OCI-LY7 (cell line): ENCODE data around the gene CFAP70. TPM values are rescaled to one million over a fixed set of nuclear protein-coding genes. Genes with fewer than 3 reads are reported as not detected.

ENCODE experiments used
- BruUV-seq: library from RNA; stranded (reverse); fragments of 400-500 nt; replicated peaks from 2 replicates; lab custom pipeline; 2021; lab: Mats Ljungman, UMichigan
- CTCF ChIA-PET: fragments of 300-600 bp; sonication (Branson Sonifier 250); formaldehyde crosslinking; loops from one replicate; lab custom pipeline; 2022; ENCODE audit warnings: antibody characterized with exemption; ENCODE audit not compliant: unreplicated experiment; lab: Charles Lee
- POLR2A ChIA-PET: fragments of 300-600 bp; sonication (Branson Sonifier 250); formaldehyde crosslinking; loops from one replicate; lab custom pipeline; 2022; ENCODE audit warnings: antibody characterized with exemption; lab: Charles Lee
- DNase-seq: peaks from one replicate; pipeline ENCODE4 v3.0.0-alpha.2; 2015; ENCODE audit warnings: low spot score
- H2AFZ ChIP-seq: fragments of 200-600 bp; sonication (generic), shearing (Covaris generic); 2 replicates; pipeline ENCODE4 v1.6.1; 2014; ENCODE audit warnings: mild to moderate bottlenecking, antibody characterized with exemption, low read length, moderate library complexity
- H3K27ac ChIP-seq: fragments of 200-600 bp; sonication (generic); 2 replicates; pipeline ENCODE4 v1.5.1; 2014; ENCODE audit warnings: mixed run types, low read depth, mild to moderate bottlenecking, moderate library complexity, low read length, inconsistent platforms; ENCODE audit not compliant: poor library complexity, severe bottlenecking
- H3K36me3 ChIP-seq: fragments of 200-600 bp; sonication (generic); 2 replicates; pipeline ENCODE4 v1.6.1; 2014; ENCODE audit warnings: mild to moderate bottlenecking, antibody characterized with exemption, low read length, moderate library complexity, mixed read lengths; ENCODE audit not compliant: insufficient read depth
- H3K4me1 ChIP-seq: fragments of 200-600 bp; sonication (generic); 2 replicates; pipeline ENCODE4 v1.5.1; 2014; ENCODE audit warnings: mild to moderate bottlenecking, low read length; ENCODE audit not compliant: insufficient read depth, poor library complexity, severe bottlenecking
- H3K4me2 ChIP-seq: fragments of 200-600 bp; sonication (generic); 2 replicates; pipeline ENCODE4 v1.6.1; 2014; ENCODE audit warnings: mild to moderate bottlenecking, low read length
- H3K4me3 ChIP-seq: fragments of 200-600 bp; sonication (generic); 2 replicates; pipeline ENCODE4 v1.5.1; 2014; ENCODE audit warnings: mild to moderate bottlenecking, low read depth, low read length; ENCODE audit not compliant: poor library complexity, severe bottlenecking
- H3K79me2 ChIP-seq: fragments of 200-600 bp; sonication (generic); 2 replicates; pipeline ENCODE4 v1.6.1; 2016; ENCODE audit warnings: low read depth, mild to moderate bottlenecking, low read length, moderate library complexity, mixed read lengths; ENCODE audit not compliant: insufficient read depth
- H3K9me2 ChIP-seq: fragments of 200-600 bp; sonication (generic); 2 replicates; pipeline ENCODE4 v1.6.1; 2016; ENCODE audit warnings: mild to moderate bottlenecking, low read length, mixed read lengths; ENCODE audit not compliant: insufficient read depth
- H3K9me3 ChIP-seq: fragments of 200-600 bp; sonication (generic); 2 replicates; pipeline ENCODE4 v1.6.1; 2014; ENCODE audit warnings: mild to moderate bottlenecking, mixed run types, low read length, mixed read lengths
- H4K20me1 ChIP-seq: fragments of 200-600 bp; sonication (generic); 2 replicates; pipeline ENCODE4 v1.6.1; 2014; ENCODE audit warnings: mild to moderate bottlenecking, antibody characterized with exemption, low read length, moderate library complexity, mixed read lengths; ENCODE audit not compliant: insufficient read depth
- EZH2phosphoT487 ChIP-seq: fragments of 200-600 bp; sonication (generic); IDR thresholded peaks from 2 replicates; pipeline ENCODE4 v1.6.1; 2018; ENCODE audit warnings: low read depth, borderline replicate concordance, mild to moderate bottlenecking, mixed run types, antibody characterized with exemption, low read length, moderate library complexity, mixed read lengths
- intact Hi-C: fragments of 100-400 bp; cut with micrococcal nuclease; formaldehyde crosslinking; loops from one replicate; pipeline ENCODE4 v1.10.0; 2022; ENCODE audit not compliant: unreplicated experiment
- total RNA-seq, 2 experiments: library from RNA; depleted of rRNA in 1 of 2; stranded (reverse); fragments of >200 nt in 1 of 2; shearing (Covaris generic) in 1 of 2; gene quantifications; 2 replicates each; pipeline ENCODE4 v1.2.3, GENCODE V29; 2014 to 2022
- TF ChIP-seq, protein P1 (sequence below): fragments of 200-600 bp; sonication (generic); conservative IDR thresholded peaks from 2 replicates; pipeline ENCODE4 v1.5.1; 2014; ENCODE audit warnings: mild to moderate bottlenecking, antibody characterized with exemption, low read length, moderate library complexity, mixed read lengths

The CFAP70 gene
- total RNA-seq, 2 experiments from 2014 or later = 1.1 to 1.9 TPM

DNA sequence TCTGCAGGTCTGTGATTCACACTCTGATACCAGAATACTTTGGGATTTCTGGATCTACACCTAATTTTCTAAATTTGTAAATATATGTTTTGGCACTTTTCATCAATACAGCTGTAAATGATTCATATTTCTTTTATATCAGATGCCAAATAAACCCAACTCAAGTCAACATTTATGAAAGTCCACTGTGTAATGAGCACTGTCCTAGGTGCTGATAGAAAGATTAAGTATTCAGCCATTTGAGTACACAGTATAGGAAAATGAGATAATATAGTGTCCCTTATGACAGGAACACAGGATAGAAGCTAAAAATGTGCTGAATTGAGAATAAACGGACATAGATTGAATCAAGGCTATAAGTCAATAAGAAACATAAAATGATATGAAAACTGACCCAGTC lies 48.8 kb upstream of the CFAP70 start:
- H3K9me2 ChIP-seq = no peaks in the 10 kb centered on the region
- no TSS peak for BruUV-seq
- peaks cover 20% of the 10 kb centered on the region for H3K4me1 ChIP-seq
- POLR2A ChIA-PET = interaction anchor here (0.6 to 0.7 kb wide), 3 partner anchors 37 to 73 kb away, joined by 3 read pairs; partner anchors contain the start of gene CFAP70
- 0 out of 2 replicates have a peak, but pooled peaks cover 7% of the 10 kb centered on the region for H4K20me1 ChIP-seq
- H3K4me3 ChIP-seq = no peak overlapping the region
- CTCF ChIA-PET = no interaction called here
- intact Hi-C loops = no loop called here
- no peaks in the 10 kb centered on the region for H3K9me3 ChIP-seq
- H3K79me2 ChIP-seq = peaks cover 93% of the 10 kb centered on the region
- no peak overlapping the region for H3K4me2 ChIP-seq
- H3K27ac ChIP-seq = no peak overlapping the region
- H3K36me3 ChIP-seq = peaks cover 21% of the 10 kb centered on the region
- no peak overlapping the region for H2AFZ ChIP-seq
- DNase-seq = no peak
- TF ChIP-seq, protein P1, sequence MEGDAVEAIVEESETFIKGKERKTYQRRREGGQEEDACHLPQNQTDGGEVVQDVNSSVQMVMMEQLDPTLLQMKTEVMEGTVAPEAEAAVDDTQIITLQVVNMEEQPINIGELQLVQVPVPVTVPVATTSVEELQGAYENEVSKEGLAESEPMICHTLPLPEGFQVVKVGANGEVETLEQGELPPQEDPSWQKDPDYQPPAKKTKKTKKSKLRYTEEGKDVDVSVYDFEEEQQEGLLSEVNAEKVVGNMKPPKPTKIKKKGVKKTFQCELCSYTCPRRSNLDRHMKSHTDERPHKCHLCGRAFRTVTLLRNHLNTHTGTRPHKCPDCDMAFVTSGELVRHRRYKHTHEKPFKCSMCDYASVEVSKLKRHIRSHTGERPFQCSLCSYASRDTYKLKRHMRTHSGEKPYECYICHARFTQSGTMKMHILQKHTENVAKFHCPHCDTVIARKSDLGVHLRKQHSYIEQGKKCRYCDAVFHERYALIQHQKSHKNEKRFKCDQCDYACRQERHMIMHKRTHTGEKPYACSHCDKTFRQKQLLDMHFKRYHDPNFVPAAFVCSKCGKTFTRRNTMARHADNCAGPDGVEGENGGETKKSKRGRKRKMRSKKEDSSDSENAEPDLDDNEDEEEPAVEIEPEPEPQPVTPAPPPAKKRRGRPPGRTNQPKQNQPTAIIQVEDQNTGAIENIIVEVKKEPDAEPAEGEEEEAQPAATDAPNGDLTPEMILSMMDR = no peak
- TF ChIP-seq EZH2phosphoT487 = no peak

DNA sequence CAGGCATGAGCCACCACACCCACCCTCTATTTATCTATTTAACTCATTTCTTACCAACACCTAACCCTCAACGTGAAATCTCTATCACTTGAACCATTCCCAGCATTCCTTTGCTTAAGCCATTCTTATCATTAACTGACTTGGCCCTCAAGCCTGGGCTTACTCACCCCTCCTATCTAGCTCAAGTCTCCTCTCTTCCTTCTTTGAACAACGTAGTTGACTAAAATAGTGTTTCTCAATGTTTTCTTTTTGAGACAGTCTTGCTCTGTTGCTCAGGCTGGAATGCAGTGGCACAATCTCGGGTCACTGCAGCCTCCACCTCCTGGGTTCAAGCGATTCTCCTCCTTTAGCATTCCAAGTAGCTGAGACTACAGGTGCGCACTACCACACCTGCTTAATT lies 48.2 kb upstream of the CFAP70 start:
- Histone ChIP-seq H3K4me2 (no peak overlapping the region), H3K27ac (no peak overlapping the region), H3K79me2 (peaks cover 93% of the 10 kb centered on the region), H4K20me1 (0 out of 2 replicates have a peak, but pooled peaks cover 7% of the 10 kb centered on the region), H3K36me3 (peaks cover 21% of the 10 kb centered on the region), H3K4me3 (no peak overlapping the region), H3K9me3 (0 out of 2 replicates have a peak, but pooled peaks cover 1% of the 10 kb centered on the region), H2AFZ (no peak overlapping the region), H3K9me2 (no peaks in the 10 kb centered on the region), H3K4me1 (peaks cover 14% of the 10 kb centered on the region)
- POLR2A ChIA-PET = interaction anchor here (0.5 to 0.6 kb wide), 3 partner anchors 48 to 217 kb away, joined by 3 to 4 read pairs (median 3); partner anchors contain the start of gene CFAP70
- CTCF ChIA-PET = no interaction called here
- no peak for DNase-seq
- intact Hi-C loops = no loop called here
- TF ChIP-seq, protein P1 = no peak
- TF ChIP-seq EZH2phosphoT487 = no peak
- no TSS peak for BruUV-seq

DNA sequence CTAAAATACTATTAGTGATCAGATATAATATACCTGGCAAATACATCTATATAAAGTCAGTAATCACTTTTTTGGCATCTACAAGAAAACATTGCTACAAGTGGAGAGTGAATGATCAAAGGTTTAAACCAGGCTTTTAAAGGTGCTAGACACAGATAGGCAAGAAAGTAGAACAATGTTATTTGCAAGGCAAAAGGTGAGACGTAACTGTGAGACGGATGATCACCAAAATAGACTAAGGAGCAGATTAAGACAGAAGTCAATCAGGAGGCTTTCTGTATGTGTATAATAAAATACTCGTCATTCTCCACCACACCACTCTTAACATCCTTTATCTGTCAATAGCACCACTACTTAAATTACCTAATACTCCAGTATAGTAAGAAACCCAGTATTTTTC lies 46.9 kb upstream of the CFAP70 start:
- no peaks in the 10 kb centered on the region for H3K9me2 ChIP-seq
- intact Hi-C loops = no loop called here
- no peak overlapping the region for H3K4me3 ChIP-seq
- H2AFZ ChIP-seq = no peak overlapping the region
- 0 out of 2 replicates have a peak, but pooled peaks cover 7% of the 10 kb centered on the region for H4K20me1 ChIP-seq
- no peak for TF ChIP-seq EZH2phosphoT487
- TF ChIP-seq, protein P1 = no peak
- H3K9me3 ChIP-seq = 0 out of 2 replicates have a peak, but pooled peaks cover 5% of the 10 kb centered on the region
- H3K27ac ChIP-seq = no peak overlapping the region
- H3K36me3 ChIP-seq = peaks cover 24% of the 10 kb centered on the region
- ChIA-PET CTCF (no interaction called here), POLR2A (no interaction called here)
- peaks cover 89% of the 10 kb centered on the region for H3K79me2 ChIP-seq
- no TSS peak for BruUV-seq
- peak; percentile 5 for DNase-seq
- peaks cover 12% of the 10 kb centered on the region for H3K4me1 ChIP-seq
- H3K4me2 ChIP-seq = peak overlapping the region; percentile 16; the same call in 1 of the 2 replicates
